Stomach (tissue), 9 donors: ENCODE data around the gene DDHD1. TPM values are rescaled to one million over a fixed set of nuclear protein-coding genes. Genes with fewer than 3 reads are reported as not detected.

Experiments
- DNase-seq, 2 donors: peaks; one replicate each; pipeline versions ENCODE4 v3.0.0 to v3.0.0-alpha.2; 2013 to 2019
- H3K27ac ChIP-seq, 5 donors: fragments of 200-600 bp in 4 of 5; sonication (generic) in 4 of 5; one replicate each; pipeline ENCODE4 v1.5.1; 2013 to 2019; ENCODE audit warnings: mild to moderate bottlenecking in 1 of 5, moderate library complexity in 1 of 5
- H3K27me3 ChIP-seq, 3 donors: fragments of 200-600 bp; sonication (generic); one replicate each; pipeline ENCODE4 v1.5.1; 2017 to 2019; ENCODE audit warnings: mixed run types in 1 of 3
- H3K36me3 ChIP-seq, 4 donors: fragments of 200-600 bp; sonication (generic); 1 replicate in 3 of 4; 2 replicates in 1 of 4; pipeline ENCODE4 v1.5.1; 2016 to 2019
- H3K4me1 ChIP-seq, 4 donors: fragments of 200-600 bp; sonication (generic); one replicate each; pipeline ENCODE4 v1.5.1; 2016 to 2019
- H3K4me3 ChIP-seq, 4 donors: fragments of 200-600 bp; sonication (generic) in 3 of 4; one replicate each; pipeline ENCODE4 v1.5.1; 2016 to 2019; ENCODE audit warnings: mild to moderate bottlenecking in 1 of 4
- H3K9me3 ChIP-seq, 4 donors: fragments of 200-600 bp; sonication (generic); one replicate each; pipeline ENCODE4 v1.5.1; 2016 to 2019
- CTCF ChIP-seq, 7 experiments: fragments of 450-650 bp in 4 of 7; fragments of 200-600 bp in 3 of 7; sonication (generic) in 3 of 7; IDR thresholded peaks; one replicate each; pipeline ENCODE4 v1.5.1; 2016 to 2019; ENCODE audit warnings: antibody characterized with exemption in 7 of 7, control low read depth in 2 of 7, mild to moderate bottlenecking in 1 of 7
- EP300 ChIP-seq: sonication (generic); formaldehyde crosslinking; IDR thresholded peaks from one replicate; pipeline ENCODE4 v1.6.1; 2017; ENCODE audit warnings: antibody characterized with exemption
- POLR2A ChIP-seq, 4 donors: fragments of 450-650 bp; IDR thresholded peaks; one replicate each; pipeline ENCODE4 v1.6.1; 2016; ENCODE audit warnings: antibody characterized with exemption in 4 of 4, control low read depth in 2 of 4, mild to moderate bottlenecking in 1 of 4, moderate library complexity in 1 of 4
- POLR2AphosphoS5 ChIP-seq, 3 donors: sonication (generic); formaldehyde crosslinking; IDR thresholded peaks; one replicate each; pipeline ENCODE4 v1.6.1; 2016; ENCODE audit warnings: antibody characterized with exemption in 3 of 3
- WGBS, 5 donors: extraction: QIAGEN DNeasy Blood & Tissue Kit in 3 of 5; methylation state at CpG; one replicate each; pipeline versions ENCODE4 v1.1.5 to v1.1.7; 2013 to 2018; 5-methylcytosine and 5-hydroxymethylcytosine counted together
- intact Hi-C: fragments of 100-400 bp; cut with DNase I; formaldehyde crosslinking; loops from one replicate; pipeline ENCODE4 v1.15.1; 2023; ENCODE audit warnings: low total_unique reads
- polyA plus RNA-seq, 3 donors: library from polyadenylated mRNA; stranded (reverse); fragments of 200-250 nt; gene quantifications; one replicate each; pipeline ENCODE4 v1.2.3, GENCODE V29; 2013
- total RNA-seq, 5 donors: library from RNA; depleted of rRNA; stranded (reverse); fragments of >200 nt; gene quantifications; one replicate each; pipeline versions ENCODE4 v1.1.0 to v1.2.3, GENCODE V29; 2014 to 2016
- donor health status: healthy with polysubstance abuse.
- donor health status: Bipolar disorder and iron deficiency.
- donor health status: healthy.

DDHD1 gene
- total and polyA plus RNA-seq, 8 donors = 2.1 to 50.7 (median 11.0) TPM

- H3K4me1 ChIP-seq = peaks cover 0 to 7% (median 0%) of the 10 kb centered on the region in 4 donors
- H3K27me3 ChIP-seq = no peaks in the 10 kb centered on the region
- no peaks in the 10 kb centered on the region for H3K9me3 ChIP-seq
- H3K4me3 ChIP-seq = no peak overlapping the region
- no peak overlapping the region for H3K27ac ChIP-seq
- DNase-seq = no peak
- no peaks in the 10 kb centered on the region for H3K36me3 ChIP-seq
- no peak for TF ChIP-seq POLR2AphosphoS5 (IDR thresholded peaks at IDR 0.05)
- intact Hi-C loops = no loop called here
Observed at GRCh38 chr14:53016919-53017318, 136.2 kb downstream of the DDHD1 start.

GRCh38 chr14:53016491-53016890 is 136.6 kb downstream of the DDHD1 start:
- Histone ChIP-seq H3K36me3 (no peaks in the 10 kb centered on the region), H3K27me3 (no peaks in the 10 kb centered on the region), H3K9me3 (no peaks in the 10 kb centered on the region), H3K27ac (no peak overlapping the region), H3K4me1 (peaks cover 0 to 7% (median 0%) of the 10 kb centered on the region in 4 donors), H3K4me3 (no peak overlapping the region)
- intact Hi-C loops = no loop called here
- WGBS, 5 donors = 68 to 87% (median 74%) methylated on average over 2 of the region's 2 CpGs
- no peak for DNase-seq
- TF ChIP-seq EP300 (no peak), POLR2A (IDR thresholded peaks at IDR 0.05) (no peak), POLR2AphosphoS5 (IDR thresholded peaks at IDR 0.05) (no peak), CTCF (IDR thresholded peaks at IDR 0.05) (no peak)

- no peaks in the 10 kb centered on the region for H3K36me3 ChIP-seq
- H3K4me1 ChIP-seq = peaks cover 0 to 9% (median 2%) of the 10 kb centered on the region in 4 donors
- no peaks in the 10 kb centered on the region for H3K27me3 ChIP-seq
- no peak overlapping the region for H3K4me3 ChIP-seq
- WGBS, 5 donors = 41 to 63% (median 50%) methylated on average over 5 to 7 of the region's 7 CpGs
- DNase-seq = peak; percentile 41 to 84
- H3K27ac ChIP-seq = peak overlapping the region in 4 of 5 donors; percentile 23 to 58 (median 53)
- TF ChIP-seq EP300 (peak; percentile 49), POLR2A (IDR thresholded peaks at IDR 0.05) (no peak), POLR2AphosphoS5 (IDR thresholded peaks at IDR 0.05) (peak in 2 of 3 donors; percentile 35 to 76)
- H3K9me3 ChIP-seq = no peaks in the 10 kb centered on the region
- intact Hi-C loops = no loop called here
Observed at GRCh38 chr14:53011053-53011462, 142.1 kb downstream of the DDHD1 start.

GRCh38 chr14:53010193-53011040 is 142.7 kb downstream of the DDHD1 start:
- DNase-seq = no peak
- H3K27ac ChIP-seq = peak overlapping the region in 4 of 5 donors; percentile 22 to 58 (median 53)
- no peaks in the 10 kb centered on the region for H3K9me3 ChIP-seq
- intact Hi-C loops = no loop called here
- peaks cover 0 to 9% (median 2%) of the 10 kb centered on the region in 4 donors for H3K4me1 ChIP-seq
- TF ChIP-seq EP300 = no peak
- 47 to 67% (median 65%) methylated on average over 3 of the region's 3 CpGs for WGBS, 5 donors
- H3K36me3 ChIP-seq = no peaks in the 10 kb centered on the region
- no peaks in the 10 kb centered on the region for H3K27me3 ChIP-seq
- no peak overlapping the region for H3K4me3 ChIP-seq

GRCh38 chr14:53006931-53007562 is 146.1 kb downstream of the DDHD1 start:
- DNase-seq = no peak
- Histone ChIP-seq H3K4me1 (peaks cover 0 to 15% (median 2%) of the 10 kb centered on the region in 4 donors), H3K36me3 (no peaks in the 10 kb centered on the region), H3K27ac (no peak overlapping the region), H3K9me3 (no peaks in the 10 kb centered on the region), H3K4me3 (no peak overlapping the region), H3K27me3 (no peaks in the 10 kb centered on the region)
- intact Hi-C loops = no loop called here
- TF ChIP-seq POLR2AphosphoS5 (IDR thresholded peaks at IDR 0.05) (no peak), EP300 (no peak), CTCF (IDR thresholded peaks at IDR 0.05) (no peak), POLR2A (IDR thresholded peaks at IDR 0.05) (no peak)
- 57 to 77% (median 63%) methylated on average over 4 of the region's 4 CpGs for WGBS, 5 donors
